GM19023 (cell line): ENCODE results near the gene TTLL11.
"Not testable (repeated sequence)": the region's sequence is repeated elsewhere in the genome, so short reads cannot be mapped to it uniquely, and the experiment has no call there.

Experiments
- ATAC-seq: cut with Tn5 transposase; IDR thresholded peaks from one replicate; pipeline ENCODE4 v1.9.1; 2021; ENCODE audit warnings: mild to moderate bottlenecking, moderate library complexity; ENCODE audit not compliant: unreplicated experiment

Gene TTLL11

GRCh38 chr9:122007837-122008236, 85.3 kb downstream of the TTLL11 start:
- ATAC-seq, result no peak

- no peak for ATAC-seq
These were observed 87.5 kb downstream of the TTLL11 start for GRCh38 chr9:122005597-122005996.

GRCh38 chr9:122004589-122004988, 88.5 kb downstream of the TTLL11 start:
- no peak for ATAC-seq

GRCh38 chr9:122001491-122002201, 91.5 kb downstream of the TTLL11 start:
- ATAC-seq, result no peak

- ATAC-seq, result not testable (repeated sequence)
These were observed 92.6 kb downstream of the TTLL11 start for GRCh38 chr9:122000526-122000925.

GRCh38 chr9:121999556-121999955, 93.6 kb downstream of the TTLL11 start:
- no peak for ATAC-seq

GRCh38 chr9:121998513-121999049, 94.5 kb downstream of the TTLL11 start:
- ATAC-seq, result no peak

- ATAC-seq, result no peak
These were observed 95.3 kb downstream of the TTLL11 start for GRCh38 chr9:121997791-121998190.

- ATAC-seq, result no peak
These were observed 96.3 kb downstream of the TTLL11 start for GRCh38 chr9:121996783-121997182.

GRCh38 chr9:121995997-121996396, 97.1 kb downstream of the TTLL11 start:
- no peak for ATAC-seq

GRCh38 chr9:121992571-121993212, 100.4 kb downstream of the TTLL11 start:
- peak; percentile 48 for ATAC-seq

GRCh38 chr9:121991307-121991661, 101.8 kb downstream of the TTLL11 start:
- no peak for ATAC-seq

GRCh38 chr9:121990600-121991306, 102.4 kb downstream of the TTLL11 start:
- no peak for ATAC-seq

GRCh38 chr9:121989010-121989409, 104.1 kb downstream of the TTLL11 start:
- ATAC-seq, result no peak

- ATAC-seq, result no peak
These were observed 105.8 kb downstream of the TTLL11 start for GRCh38 chr9:121987314-121987713.

- ATAC-seq, result no peak
These were observed 107.2 kb downstream of the TTLL11 start for GRCh38 chr9:121985792-121986494.

GRCh38 chr9:121984726-121985402, 108.2 kb downstream of the TTLL11 start:
- no peak for ATAC-seq

GRCh38 chr9:121983736-121984135, 109.4 kb downstream of the TTLL11 start:
- ATAC-seq, result no peak

- ATAC-seq, result no peak
These were observed 111.8 kb downstream of the TTLL11 start for GRCh38 chr9:121981118-121981883.

- ATAC-seq, result not testable (repeated sequence)
These were observed 112.4 kb downstream of the TTLL11 start for GRCh38 chr9:121980665-121981064.
